Stomach (tissue), 9 donors: ENCODE results near the gene DMXL1. TPM values are rescaled to one million over a fixed set of nuclear protein-coding genes. Genes with fewer than 3 reads are reported as not detected.
"Not testable (repeated sequence)": the region's sequence is repeated elsewhere in the genome, so short reads cannot be mapped to it uniquely, and the experiment has no call there.

ENCODE experiments used
- DNase-seq, 2 donors: peaks; one replicate each; pipeline versions ENCODE4 v3.0.0 to v3.0.0-alpha.2; 2013 to 2019
- H3K27ac ChIP-seq, 5 donors: fragments of 200-600 bp in 4 of 5; sonication (generic) in 4 of 5; one replicate each; pipeline ENCODE4 v1.5.1; 2013 to 2019; ENCODE audit warnings: mild to moderate bottlenecking in 1 of 5, moderate library complexity in 1 of 5
- H3K27me3 ChIP-seq, 3 donors: fragments of 200-600 bp; sonication (generic); one replicate each; pipeline ENCODE4 v1.5.1; 2017 to 2019; ENCODE audit warnings: mixed run types in 1 of 3
- H3K36me3 ChIP-seq, 4 donors: fragments of 200-600 bp; sonication (generic); 1 replicate in 3 of 4; 2 replicates in 1 of 4; pipeline ENCODE4 v1.5.1; 2016 to 2019
- H3K4me1 ChIP-seq, 4 donors: fragments of 200-600 bp; sonication (generic); one replicate each; pipeline ENCODE4 v1.5.1; 2016 to 2019
- H3K4me3 ChIP-seq, 4 donors: fragments of 200-600 bp; sonication (generic) in 3 of 4; one replicate each; pipeline ENCODE4 v1.5.1; 2016 to 2019; ENCODE audit warnings: mild to moderate bottlenecking in 1 of 4
- H3K9me3 ChIP-seq, 4 donors: fragments of 200-600 bp; sonication (generic); one replicate each; pipeline ENCODE4 v1.5.1; 2016 to 2019
- EP300 ChIP-seq: sonication (generic); formaldehyde crosslinking; IDR thresholded peaks from one replicate; pipeline ENCODE4 v1.6.1; 2017; ENCODE audit warnings: antibody characterized with exemption
- POLR2A ChIP-seq, 4 donors: fragments of 450-650 bp; IDR thresholded peaks; one replicate each; pipeline ENCODE4 v1.6.1; 2016; ENCODE audit warnings: antibody characterized with exemption in 4 of 4, control low read depth in 2 of 4, mild to moderate bottlenecking in 1 of 4, moderate library complexity in 1 of 4
- POLR2AphosphoS5 ChIP-seq, 3 donors: sonication (generic); formaldehyde crosslinking; IDR thresholded peaks; one replicate each; pipeline ENCODE4 v1.6.1; 2016; ENCODE audit warnings: antibody characterized with exemption in 3 of 3
- WGBS, 5 donors: extraction: QIAGEN DNeasy Blood & Tissue Kit in 3 of 5; methylation state at CpG; one replicate each; pipeline versions ENCODE4 v1.1.5 to v1.1.7; 2013 to 2018; 5-methylcytosine and 5-hydroxymethylcytosine counted together
- intact Hi-C: fragments of 100-400 bp; cut with DNase I; formaldehyde crosslinking; loops from one replicate; pipeline ENCODE4 v1.15.1; 2023; ENCODE audit warnings: low total_unique reads
- polyA plus RNA-seq, 3 donors: library from polyadenylated mRNA; stranded (reverse); fragments of 200-250 nt; gene quantifications; one replicate each; pipeline ENCODE4 v1.2.3, GENCODE V29; 2013
- total RNA-seq, 5 donors: library from RNA; depleted of rRNA; stranded (reverse); fragments of >200 nt; gene quantifications; one replicate each; pipeline versions ENCODE4 v1.1.0 to v1.2.3, GENCODE V29; 2014 to 2016
- TF ChIP-seq, protein P1 (sequence below), 7 experiments: fragments of 450-650 bp in 4 of 7; fragments of 200-600 bp in 3 of 7; sonication (generic) in 3 of 7; IDR thresholded peaks; one replicate each; pipeline ENCODE4 v1.5.1; 2016 to 2019; ENCODE audit warnings: antibody characterized with exemption in 7 of 7, control low read depth in 2 of 7, mild to moderate bottlenecking in 1 of 7
- donor health status: healthy with polysubstance abuse.
- donor health status: Bipolar disorder and iron deficiency.
- donor health status: healthy.

DMXL1 gene
- total and polyA plus RNA-seq, 8 donors: 6.0 to 164 (median 86.0) TPM

DNA sequence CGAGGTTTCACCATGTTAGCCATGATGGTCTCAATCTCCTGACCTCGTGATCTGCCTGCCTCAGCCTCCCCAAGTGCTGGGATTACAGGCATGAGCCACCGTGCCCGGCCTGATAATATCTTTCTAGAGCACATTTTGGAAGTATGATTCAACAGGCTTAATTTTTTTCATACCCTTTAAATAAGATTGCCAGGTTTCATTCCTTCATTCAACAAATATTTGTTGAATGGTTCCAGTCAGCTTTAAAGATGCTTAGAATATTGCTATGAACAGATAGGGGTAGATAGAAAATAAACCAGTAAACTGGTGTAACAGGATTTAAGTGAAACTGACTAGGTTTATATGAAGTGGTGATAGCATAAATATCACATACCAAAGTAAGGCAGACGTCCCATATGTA, 41.3 kb downstream of the DMXL1 start:
- WGBS, 5 donors: 93 to 98% (median 95%) methylated on average over 5 of the region's 5 CpGs
- TF ChIP-seq POLR2AphosphoS5 (IDR thresholded peaks at IDR 0.05): no peak
- Histone ChIP-seq H3K9me3 (no peaks in the 10 kb centered on the region), H3K27ac (no peak overlapping the region), H3K36me3 (peaks cover 18 to 79% (median 73%) of the 10 kb centered on the region in 4 donors), H3K27me3 (no peaks in the 10 kb centered on the region), H3K4me3 (no peak overlapping the region), H3K4me1 (no peaks in the 10 kb centered on the region)
- intact Hi-C loops: no loop called here
- no peak for DNase-seq

DNA sequence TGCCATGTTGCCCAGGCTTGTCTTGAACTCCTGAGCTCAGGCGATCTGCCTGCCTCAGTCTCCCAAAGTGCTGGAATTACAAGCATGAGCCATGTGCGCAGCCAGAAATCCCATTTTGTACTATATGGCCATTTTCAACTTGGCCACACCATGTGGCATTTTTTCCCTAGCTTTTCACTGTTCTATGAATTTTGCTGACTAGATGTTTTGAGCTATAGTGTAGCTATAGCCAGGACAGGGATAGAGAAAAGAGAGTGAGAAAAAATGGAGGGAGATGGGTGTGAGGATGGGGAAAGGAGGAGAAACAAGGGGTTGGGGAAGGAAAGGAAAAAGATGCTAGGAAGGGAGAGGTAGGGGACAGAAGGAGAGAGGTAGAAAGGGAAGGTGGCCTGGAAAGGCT, 46.4 kb downstream of the DMXL1 start:
- no peaks in the 10 kb centered on the region for H3K27me3 ChIP-seq
- no peaks in the 10 kb centered on the region for H3K9me3 ChIP-seq
- intact Hi-C loops: no loop called here
- WGBS, 5 donors: 95 to 100% (median 98%) methylated on average over 2 of the region's 2 CpGs
- H3K36me3 ChIP-seq: peaks cover 15 to 89% (median 85%) of the 10 kb centered on the region in 4 donors
- H3K4me3 ChIP-seq: no peak overlapping the region
- no peak for DNase-seq
- H3K4me1 ChIP-seq: no peaks in the 10 kb centered on the region
- H3K27ac ChIP-seq: no peak overlapping the region
- TF ChIP-seq, protein P1, sequence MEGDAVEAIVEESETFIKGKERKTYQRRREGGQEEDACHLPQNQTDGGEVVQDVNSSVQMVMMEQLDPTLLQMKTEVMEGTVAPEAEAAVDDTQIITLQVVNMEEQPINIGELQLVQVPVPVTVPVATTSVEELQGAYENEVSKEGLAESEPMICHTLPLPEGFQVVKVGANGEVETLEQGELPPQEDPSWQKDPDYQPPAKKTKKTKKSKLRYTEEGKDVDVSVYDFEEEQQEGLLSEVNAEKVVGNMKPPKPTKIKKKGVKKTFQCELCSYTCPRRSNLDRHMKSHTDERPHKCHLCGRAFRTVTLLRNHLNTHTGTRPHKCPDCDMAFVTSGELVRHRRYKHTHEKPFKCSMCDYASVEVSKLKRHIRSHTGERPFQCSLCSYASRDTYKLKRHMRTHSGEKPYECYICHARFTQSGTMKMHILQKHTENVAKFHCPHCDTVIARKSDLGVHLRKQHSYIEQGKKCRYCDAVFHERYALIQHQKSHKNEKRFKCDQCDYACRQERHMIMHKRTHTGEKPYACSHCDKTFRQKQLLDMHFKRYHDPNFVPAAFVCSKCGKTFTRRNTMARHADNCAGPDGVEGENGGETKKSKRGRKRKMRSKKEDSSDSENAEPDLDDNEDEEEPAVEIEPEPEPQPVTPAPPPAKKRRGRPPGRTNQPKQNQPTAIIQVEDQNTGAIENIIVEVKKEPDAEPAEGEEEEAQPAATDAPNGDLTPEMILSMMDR (IDR thresholded peaks at IDR 0.05): no peak
- TF ChIP-seq POLR2A (IDR thresholded peaks at IDR 0.05) (no peak), POLR2AphosphoS5 (IDR thresholded peaks at IDR 0.05) (no peak), EP300 (no peak)

DNA sequence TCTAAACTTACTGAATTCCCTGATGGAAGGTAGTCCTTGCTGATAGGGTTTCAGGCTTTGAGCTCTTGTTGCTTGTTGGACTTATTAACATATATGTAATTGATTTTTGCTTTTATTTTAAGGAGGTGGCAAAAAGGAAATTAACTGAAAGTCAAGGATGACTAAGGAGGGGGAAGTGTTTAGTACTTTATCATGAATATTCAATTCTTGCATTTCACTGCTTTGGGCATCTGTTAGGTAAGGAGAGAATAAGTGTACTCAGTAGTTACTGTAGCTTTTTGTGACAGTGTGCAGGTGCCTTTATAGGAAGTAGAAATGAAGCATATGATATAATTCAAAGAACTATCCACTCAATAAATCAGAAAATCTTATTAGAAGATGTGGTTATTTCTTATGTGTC, 47.1 kb downstream of the DMXL1 start:
- Histone ChIP-seq H3K27ac (no peak overlapping the region), H3K36me3 (peaks cover 14 to 88% (median 86%) of the 10 kb centered on the region in 4 donors), H3K4me3 (no peak overlapping the region), H3K9me3 (no peaks in the 10 kb centered on the region), H3K27me3 (no peaks in the 10 kb centered on the region), H3K4me1 (no peaks in the 10 kb centered on the region)
- no peak for DNase-seq
- no peak for TF ChIP-seq POLR2AphosphoS5 (IDR thresholded peaks at IDR 0.05)
- TF ChIP-seq, protein P1 (IDR thresholded peaks at IDR 0.05): no peak
- no peak for TF ChIP-seq POLR2A (IDR thresholded peaks at IDR 0.05)
- TF ChIP-seq EP300: no peak
- intact Hi-C loops: no loop called here

DNA sequence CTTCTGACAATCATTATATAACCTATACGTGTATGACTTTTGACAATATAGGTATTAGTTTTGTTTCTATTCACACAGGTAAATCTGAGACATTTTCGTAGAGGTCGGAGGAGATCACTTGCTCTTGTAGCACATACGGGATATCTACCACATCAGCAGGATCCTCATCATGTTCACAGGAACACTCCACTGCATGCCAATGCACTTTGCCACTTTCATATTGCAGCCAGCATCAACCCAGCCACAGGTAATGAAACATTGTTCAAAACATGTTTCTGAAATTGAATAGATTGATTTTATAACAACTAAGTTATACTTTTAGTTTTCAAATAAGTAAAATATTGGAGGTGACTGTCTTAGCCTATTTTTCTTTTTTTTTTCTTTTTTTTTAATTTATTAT, 50.0 kb downstream of the DMXL1 start:
- no peak for DNase-seq
- peaks cover 9 to 93% (median 79%) of the 10 kb centered on the region in 4 donors for H3K36me3 ChIP-seq
- WGBS, 5 donors: 90 to 99% (median 97%) methylated on average over 4 of the region's 4 CpGs

DNA sequence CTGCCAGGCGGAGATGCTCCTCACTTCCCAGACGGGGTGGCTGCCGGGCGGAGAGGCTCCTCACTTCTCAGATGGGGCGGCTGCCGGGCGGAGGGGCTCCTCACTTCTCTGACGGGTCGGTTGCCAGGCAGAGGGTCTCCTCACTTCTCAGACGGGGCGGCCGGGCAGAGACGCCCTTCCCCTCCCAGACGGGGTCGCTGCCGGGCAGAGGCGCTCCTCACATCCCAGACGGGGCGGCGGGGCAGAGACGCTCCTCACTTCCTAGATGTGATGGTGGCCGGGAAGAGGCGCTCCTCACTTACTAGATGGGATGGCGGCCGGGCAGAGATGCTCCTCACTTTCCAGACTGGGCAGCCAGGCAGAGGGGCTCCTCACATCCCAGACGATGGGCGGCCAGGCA, 51.6 kb downstream of the DMXL1 start:
- DNase-seq, H3K4me1 ChIP-seq, H3K4me3 ChIP-seq, intact Hi-C loops, H3K9me3 ChIP-seq, H3K27me3 ChIP-seq, H3K27ac ChIP-seq: not testable (repeated sequence)
- WGBS, 5 donors: 91 to 100% (median 97%) methylated on average over 4 to 27 of the region's 27 CpGs
- H3K36me3 ChIP-seq: peaks cover 0 to 80% (median 67%) of the 10 kb centered on the region in 4 donors

More for the DNA sequence above, 50.0 kb downstream of the DMXL1 start:
- H3K27me3 ChIP-seq: no peaks in the 10 kb centered on the region
- no peak overlapping the region for H3K27ac ChIP-seq
- TF ChIP-seq POLR2AphosphoS5 (IDR thresholded peaks at IDR 0.05): no peak
- no peak for TF ChIP-seq EP300
- TF ChIP-seq, protein P1 (IDR thresholded peaks at IDR 0.05): no peak
- TF ChIP-seq POLR2A (IDR thresholded peaks at IDR 0.05): no peak
- no peak overlapping the region for H3K4me3 ChIP-seq
- no peaks in the 10 kb centered on the region for H3K9me3 ChIP-seq
- intact Hi-C loops: no loop called here
- no peaks in the 10 kb centered on the region for H3K4me1 ChIP-seq
